GM12891 (cell line): ENCODE measurements around the gene PLPPR3.
A peak's percentile ranks its signal among the peaks of the same experiment; 100 is the strongest.

ENCODE experiments used
- PAX5 ChIP-seq: IDR thresholded peaks from 2 replicates; pipeline ENCODE4 v1.6.1; 2011; ENCODE audit warnings: low read length, moderate library complexity, mild to moderate bottlenecking; ENCODE audit not compliant: insufficient read depth, severe bottlenecking
- POLR2A ChIP-seq: IDR thresholded peaks from 2 replicates; pipeline ENCODE4 v1.6.1; 2011; ENCODE audit warnings: low read depth, low read length, control low read depth
- POLR2AphosphoS5 ChIP-seq: IDR thresholded peaks from 2 replicates; pipeline ENCODE4 v1.6.1; 2011; ENCODE audit warnings: low read depth, low read length, control low read depth
- POU2F2 ChIP-seq: IDR thresholded peaks from 2 replicates; pipeline ENCODE4 v1.6.1; 2011; ENCODE audit warnings: low read depth, mild to moderate bottlenecking, control low read depth, low read length, moderate library complexity
- SPI1 ChIP-seq: IDR thresholded peaks from 2 replicates; pipeline ENCODE4 v1.6.1; 2011; ENCODE audit warnings: low read depth, low read length, control low read depth
- TAF1 ChIP-seq: IDR thresholded peaks from 2 replicates; pipeline ENCODE4 v1.6.1; 2011; ENCODE audit warnings: low read depth, low read length, control low read depth

GRCh38 chr19:802498-803098 lies 19.2 kb downstream of the PLPPR3 start:
- TF ChIP-seq POLR2A (no peak), POLR2AphosphoS5 (peak; percentile 17; the same call in 1 of the 2 replicates), TAF1 (no peak), POU2F2 (no peak), SPI1 (no peak), PAX5 (no peak)
